Stimulated activated CD8-positive, alpha-beta memory T cell treated with anti-CD3 and anti-CD28 coated beads, Interleukin-12 subunit alpha, Interleukin-12 subunit beta, amount 100 ng/mL, for 24 hours (primary cell): ENCODE measurements around the gene PTPRM.

Experiments
- DNase-seq: peaks from one replicate; pipeline ENCODE4 v3.0.0-alpha.2; 2020; ENCODE audit errors: extremely low read depth

PTPRM gene

DNA sequence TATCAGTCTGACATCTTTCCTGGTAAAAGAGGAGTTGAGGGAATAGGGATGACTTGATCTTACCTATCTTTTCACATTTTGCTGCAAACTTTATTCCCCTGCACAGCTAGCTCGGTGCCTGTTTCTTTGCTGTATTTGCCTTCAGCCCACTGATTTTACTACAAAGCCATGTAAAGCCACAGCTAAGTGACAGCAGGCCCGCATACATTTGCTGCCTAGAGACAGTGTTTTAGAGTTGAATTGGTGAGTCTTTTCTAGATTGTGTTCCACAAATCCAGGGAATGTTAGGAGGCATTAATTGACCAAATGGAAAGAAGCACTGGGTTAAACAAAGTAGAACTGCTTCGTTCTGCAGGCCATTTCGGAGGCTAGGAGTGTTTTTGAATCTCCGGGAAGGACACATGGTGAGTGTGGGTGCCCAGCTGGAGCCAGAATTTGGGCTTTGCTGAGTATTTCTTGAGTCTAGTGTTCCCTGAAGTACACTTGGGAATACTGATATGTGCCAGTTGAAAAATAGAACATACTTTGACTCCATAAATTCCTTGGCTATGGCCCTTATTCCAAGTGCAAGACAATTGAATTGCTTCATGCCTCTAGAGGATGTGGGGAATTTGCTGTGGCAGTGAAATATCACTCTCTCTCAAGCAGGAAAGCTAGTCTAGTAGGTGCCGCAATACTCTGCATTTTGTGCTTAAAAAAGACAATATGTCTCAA lies 329.8 kb downstream of the PTPRM start:
- no peak for DNase-seq

DNA sequence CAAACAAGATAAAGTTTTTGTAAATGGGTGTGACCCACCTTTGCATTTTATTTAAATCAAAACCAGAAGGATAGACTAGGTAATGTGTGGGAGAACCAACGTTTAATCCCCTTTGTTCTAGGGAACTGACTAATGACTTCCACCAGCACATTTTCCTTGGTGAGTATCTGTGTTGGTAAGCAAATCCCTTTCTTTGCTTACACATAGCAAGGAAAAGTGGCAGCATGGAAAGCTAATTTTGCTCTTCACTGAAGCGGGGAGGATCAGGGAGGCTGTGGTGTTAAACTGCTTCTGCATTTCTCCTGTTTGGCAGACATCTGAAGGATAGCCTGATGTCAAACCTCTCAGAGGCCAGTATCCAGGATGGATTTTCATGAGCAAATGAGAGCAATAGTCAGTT lies 331.1 kb downstream of the PTPRM start:
- DNase-seq = no peak

DNA sequence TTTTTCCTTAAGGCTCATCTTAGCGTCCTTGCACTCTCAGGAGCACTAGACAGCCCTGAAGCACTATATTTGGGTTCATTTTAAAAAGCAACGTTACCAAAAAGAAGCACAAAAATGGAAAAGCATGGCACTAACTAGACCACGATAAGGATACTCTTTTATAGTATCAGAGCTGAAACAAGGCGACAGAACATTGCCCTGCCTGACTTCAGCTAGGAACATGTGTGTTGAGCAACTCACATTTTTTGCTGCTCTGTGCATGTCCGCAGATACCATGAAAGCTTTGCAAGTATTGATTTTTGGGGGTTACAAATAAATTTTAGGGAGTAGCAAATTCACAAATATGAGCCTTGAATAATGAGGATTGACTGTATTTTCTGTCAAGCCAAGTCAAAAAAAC lies 332.0 kb downstream of the PTPRM start:
- DNase-seq = no peak

DNA sequence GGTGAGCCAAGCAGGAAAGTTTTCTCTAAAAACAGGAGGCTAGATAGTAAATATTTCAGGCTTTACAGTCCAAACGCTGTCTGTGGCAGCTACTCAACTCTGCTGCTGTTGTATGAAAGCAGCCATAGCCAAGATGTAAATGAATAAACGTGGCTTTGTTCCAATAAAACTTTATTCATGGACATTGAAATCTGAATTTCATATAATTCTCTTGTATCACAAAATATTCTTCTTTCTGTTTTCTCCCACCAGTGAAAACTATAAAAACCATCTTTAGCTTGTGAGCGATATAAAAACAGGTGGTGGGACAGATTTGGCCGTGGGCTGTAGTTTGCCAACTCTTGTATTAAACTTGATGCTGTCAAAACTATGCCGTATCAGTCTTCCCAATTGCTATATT lies 333.0 kb downstream of the PTPRM start:
- no peak for DNase-seq

GRCh38 chr18:7901657-7902056 lies 334.5 kb downstream of the PTPRM start:
- DNase-seq = no peak

GRCh38 chr18:7902399-7902839 lies 335.3 kb downstream of the PTPRM start:
- no peak for DNase-seq

DNA sequence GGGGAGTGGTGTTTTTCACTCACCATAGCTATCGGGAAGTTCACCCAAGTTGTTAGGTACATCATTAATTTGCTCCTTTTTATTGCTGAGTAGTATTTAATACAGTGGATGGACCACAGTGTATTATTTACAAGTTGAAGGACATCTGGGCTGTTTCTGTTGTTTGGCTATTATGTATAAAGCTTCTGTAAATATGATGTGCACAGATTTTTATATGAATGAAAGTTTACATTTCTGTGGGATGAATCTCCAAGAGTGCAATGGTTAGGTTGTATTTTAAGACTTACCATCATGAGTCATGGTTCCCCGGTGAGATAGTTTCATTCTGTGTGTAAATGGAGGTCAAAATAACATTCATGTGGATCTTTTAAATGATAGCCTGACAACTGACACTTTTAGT lies 337.4 kb downstream of the PTPRM start:
- no peak for DNase-seq

GRCh38 chr18:7908681-7909299 lies 341.7 kb downstream of the PTPRM start:
- DNase-seq = no peak

GRCh38 chr18:7914834-7915670 lies 347.9 kb downstream of the PTPRM start:
- DNase-seq = no peak

GRCh38 chr18:7918701-7919100 lies 351.6 kb downstream of the PTPRM start:
- DNase-seq = no peak

DNA sequence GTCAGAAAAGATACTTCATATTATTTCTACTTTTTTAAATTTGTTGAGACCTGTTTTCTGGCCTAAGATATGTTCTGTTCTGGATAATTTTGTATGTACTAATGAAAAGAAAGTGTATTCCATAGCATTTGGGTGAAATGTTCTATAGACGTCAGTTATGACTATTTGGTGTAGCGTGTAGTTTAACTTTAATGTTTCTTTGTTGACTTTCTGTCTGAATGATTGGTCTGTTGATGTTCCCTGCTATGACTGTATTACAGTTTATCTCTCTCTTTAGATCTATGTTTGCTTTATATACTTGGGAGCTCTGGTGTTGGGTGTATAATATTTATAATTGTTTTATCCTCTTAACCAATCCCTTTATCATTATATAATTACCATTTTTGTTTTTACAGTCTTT lies 352.4 kb downstream of the PTPRM start:
- no peak for DNase-seq

GRCh38 chr18:7921938-7922587 lies 354.9 kb downstream of the PTPRM start:
- no peak for DNase-seq

GRCh38 chr18:7923105-7923504 lies 356.0 kb downstream of the PTPRM start:
- no peak for DNase-seq

- DNase-seq = no peak
Observed at GRCh38 chr18:7924616-7925015, 357.5 kb downstream of the PTPRM start.

GRCh38 chr18:7926526-7926925 lies 359.4 kb downstream of the PTPRM start:
- DNase-seq = no peak

GRCh38 chr18:7927119-7927518 lies 360.0 kb downstream of the PTPRM start:
- no peak for DNase-seq

DNA sequence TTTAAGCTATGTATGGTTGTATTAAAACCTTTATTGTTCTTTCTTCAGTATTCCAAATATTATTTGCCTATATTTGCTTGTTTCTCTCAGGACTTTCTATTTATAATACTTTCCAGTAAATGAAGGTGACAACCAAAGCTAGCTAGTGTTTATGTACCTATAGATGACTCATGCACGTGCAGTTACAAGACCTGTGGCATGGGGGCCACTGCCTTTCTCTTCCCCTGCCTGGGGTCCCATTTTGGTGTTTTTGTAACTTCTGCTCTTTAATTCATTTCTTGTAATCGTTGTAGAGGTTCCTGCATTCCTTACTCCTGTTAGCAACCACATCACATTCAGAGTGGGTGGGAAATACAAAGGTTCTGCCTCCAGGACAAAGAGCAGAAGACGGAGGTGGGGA lies 364.6 kb downstream of the PTPRM start:
- DNase-seq = no peak

DNA sequence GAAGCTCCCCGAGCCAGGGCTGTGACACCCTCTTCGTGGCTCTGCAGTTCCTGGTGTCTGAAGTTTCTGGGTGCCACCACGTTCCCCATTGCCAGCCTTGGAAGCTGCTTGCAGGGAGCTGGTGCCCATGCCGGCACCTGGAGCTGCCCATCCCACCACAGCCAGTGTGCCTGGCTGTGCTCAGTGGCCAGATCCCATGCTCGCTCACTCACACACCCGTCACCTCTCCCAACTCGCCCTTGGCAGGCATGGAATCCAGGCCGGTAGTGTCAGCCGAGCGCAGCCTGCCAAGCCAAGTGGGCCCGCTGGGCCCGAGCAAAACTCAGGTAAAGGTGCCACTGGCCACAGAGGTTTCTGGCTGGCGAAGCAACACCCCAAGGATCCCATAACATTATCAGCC lies 370.2 kb downstream of the PTPRM start:
- no peak for DNase-seq

DNA sequence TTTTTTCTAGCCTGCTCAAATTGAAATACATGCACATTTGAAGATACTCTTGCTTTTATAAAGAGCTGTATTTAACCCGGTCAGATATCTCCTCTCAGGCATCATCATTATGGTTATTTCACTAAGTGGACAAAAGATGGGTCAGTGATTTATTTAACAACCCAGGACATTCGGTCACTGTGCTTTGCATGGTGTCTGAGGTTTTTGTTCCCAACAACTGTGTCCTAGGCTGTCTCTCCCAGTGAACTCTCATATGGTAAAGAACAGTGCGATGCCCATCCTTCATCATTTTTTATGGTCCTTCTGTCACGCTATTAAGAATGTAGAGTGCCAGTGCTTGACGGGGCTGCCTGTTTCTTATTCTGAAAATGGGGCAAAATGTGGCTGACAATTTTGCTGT lies 372.4 kb downstream of the PTPRM start:
- no peak for DNase-seq

DNA sequence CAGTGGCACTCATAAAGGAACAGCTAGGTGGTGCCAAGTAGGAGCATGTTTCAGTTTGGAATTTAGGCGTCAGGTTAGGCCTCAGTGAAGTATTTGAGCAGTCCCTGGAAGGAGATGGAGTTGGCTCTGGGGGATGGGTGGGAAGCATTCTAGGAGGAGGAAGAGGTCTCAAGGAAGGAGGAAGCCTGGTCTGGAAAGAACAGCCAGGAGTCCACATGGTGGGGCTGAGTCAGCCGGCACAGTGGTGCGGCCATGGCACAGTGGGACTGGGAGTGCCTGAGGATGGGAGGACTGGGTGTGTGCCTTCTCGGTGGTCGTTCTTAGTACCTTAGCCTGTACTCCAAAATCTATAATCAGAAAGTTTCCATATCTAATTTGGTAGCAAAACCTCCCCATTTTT lies 373.3 kb downstream of the PTPRM start:
- DNase-seq = no peak

DNA sequence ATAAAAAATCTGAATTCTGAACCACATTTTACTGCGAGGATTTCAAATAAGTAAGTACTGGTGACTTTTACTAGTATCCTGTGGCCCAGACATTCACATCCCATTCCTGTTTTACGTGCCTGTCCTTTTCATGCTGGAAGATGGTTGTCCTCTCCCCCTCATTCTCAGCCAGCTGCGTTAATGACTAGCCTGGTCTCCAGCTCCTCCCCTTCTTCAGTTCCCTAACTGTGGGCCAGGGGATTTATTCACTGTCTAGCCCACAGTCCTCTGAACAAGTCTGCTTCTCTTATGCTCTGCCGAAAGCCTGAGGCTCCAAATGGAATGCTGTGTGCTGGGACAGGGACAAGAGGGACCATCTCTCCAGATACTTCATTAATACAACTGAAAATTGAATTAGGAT lies 373.9 kb downstream of the PTPRM start:
- no peak for DNase-seq

DNA sequence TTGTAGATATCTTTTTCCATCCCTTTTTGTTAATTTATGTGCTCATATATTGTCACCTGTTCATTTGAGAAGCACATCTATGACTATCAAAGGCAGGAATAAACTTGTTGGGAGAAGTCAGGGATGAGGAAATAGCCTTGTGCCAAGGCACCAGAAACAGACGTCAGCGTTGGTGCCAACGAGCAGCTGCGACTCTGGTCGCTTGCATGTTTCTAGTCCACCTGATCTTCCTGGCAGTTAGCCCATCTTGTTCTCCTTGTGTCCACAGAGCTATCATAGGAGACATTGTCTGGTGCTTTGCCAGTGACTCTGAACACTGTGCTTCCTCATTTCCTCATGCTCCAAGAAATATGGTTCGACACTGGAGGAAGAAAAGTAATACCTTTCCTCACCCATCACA lies 374.4 kb downstream of the PTPRM start:
- DNase-seq = no peak
